Activated CD8-positive, alpha-beta T cell treated with anti-CD3 and anti-CD28 coated beads for 36 hours (primary cell): ENCODE results near the gene ATG9A. TPM values are rescaled to one million over a fixed set of nuclear protein-coding genes. Genes with fewer than 3 reads are reported as not detected.

Experiments used
- ATAC-seq: fragments of 200-7000 bp; cut with Tn5 transposase; one replicate; pipeline ENCODE4 v1.10.0; 2021; ENCODE audit warnings: mild to moderate bottlenecking, moderate library complexity
- CTCF ChIA-PET: fragments of 350-600 bp; sonication (Branson Sonifier 250); formaldehyde crosslinking; loops from one replicate; lab custom pipeline; 2021; ENCODE audit warnings: antibody characterized with exemption; lab: Charles Lee
- POLR2A ChIA-PET: fragments of 350-600 bp; sonication (Branson Sonifier 250); formaldehyde crosslinking; loops from one replicate; lab custom pipeline; 2021; ENCODE audit warnings: antibody characterized with exemption; lab: Charles Lee
- DNase-seq: peaks from one replicate; pipeline ENCODE4 v3.0.0-alpha.2; 2020
- H3K27ac Mint-ChIP-seq: one replicate; pipeline ENCODE4 v1.8.0; 2021; ENCODE audit warnings: mild to moderate bottlenecking, mixed read lengths
- H3K27me3 Mint-ChIP-seq: one replicate; pipeline ENCODE4 v1.8.0; 2021; ENCODE audit warnings: mixed read lengths
- H3K36me3 Mint-ChIP-seq: one replicate; pipeline ENCODE4 v1.8.0; 2021; ENCODE audit warnings: low read depth, mixed read lengths
- H3K4me1 Mint-ChIP-seq: one replicate; pipeline ENCODE4 v1.8.0; 2021; ENCODE audit warnings: low read depth, mixed read lengths
- H3K4me3 Mint-ChIP-seq: one replicate; pipeline ENCODE4 v1.8.0; 2021; ENCODE audit warnings: mild to moderate bottlenecking, moderate library complexity, mixed read lengths
- H3K9me3 Mint-ChIP-seq: one replicate; pipeline ENCODE4 v1.8.0; 2021; ENCODE audit warnings: mixed read lengths
- intact Hi-C: fragments of 100-400 bp; cut with micrococcal nuclease; formaldehyde crosslinking; loops from one replicate; pipeline ENCODE4 v1.10.0; 2022
- total RNA-seq, 2 experiments: library from RNA; stranded (reverse); gene quantifications; one replicate each; pipeline ENCODE4 v1.2.3, GENCODE V29; 2021
- TF ChIP-seq, protein P1 (sequence below): fragments of 200-600 bp; IDR thresholded peaks from one replicate; pipeline ENCODE4 v1.8.0; 2022; ENCODE audit warnings: antibody characterized with exemption, mild to moderate bottlenecking

The ATG9A gene
- total RNA-seq, 2 experiments from 2014 or later: 54.8 to 58.7 TPM

DNA sequence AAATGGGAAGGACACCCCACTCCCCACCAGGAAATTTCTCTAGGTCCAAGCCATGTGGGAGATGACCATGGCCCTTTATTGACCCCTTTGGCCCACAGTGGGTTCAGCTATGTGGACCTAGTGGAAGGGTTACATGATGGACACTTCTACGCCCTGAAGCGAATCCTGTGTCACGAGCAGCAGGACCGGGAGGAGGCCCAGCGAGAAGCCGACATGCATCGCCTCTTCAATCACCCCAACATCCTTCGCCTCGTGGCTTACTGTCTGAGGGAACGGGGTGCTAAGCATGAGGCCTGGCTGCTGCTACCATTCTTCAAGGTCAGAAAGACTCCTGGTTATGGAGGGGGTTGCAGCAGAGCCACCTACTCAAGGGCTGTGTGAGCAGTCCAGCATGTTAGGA lies 17.1 kb upstream of the ATG9A start:
- ChIA-PET POLR2A (interaction anchor here (1.4 to 19.2 kb wide), 6 partner anchors 7 to 41 kb away, joined by 4 to 239 read pairs (median 6); partner anchors contain the start of genes ANKZF1, ATG9A, TUBA4A and TUBA4B), CTCF (interaction anchor here (1.0 to 3.0 kb wide), 5 partner anchors 8 to 52 kb away, joined by 3 to 24 read pairs (median 14); partner anchors contain the start of genes ANKZF1, ATG9A and ZFAND2B)
- no peak for DNase-seq

DNA sequence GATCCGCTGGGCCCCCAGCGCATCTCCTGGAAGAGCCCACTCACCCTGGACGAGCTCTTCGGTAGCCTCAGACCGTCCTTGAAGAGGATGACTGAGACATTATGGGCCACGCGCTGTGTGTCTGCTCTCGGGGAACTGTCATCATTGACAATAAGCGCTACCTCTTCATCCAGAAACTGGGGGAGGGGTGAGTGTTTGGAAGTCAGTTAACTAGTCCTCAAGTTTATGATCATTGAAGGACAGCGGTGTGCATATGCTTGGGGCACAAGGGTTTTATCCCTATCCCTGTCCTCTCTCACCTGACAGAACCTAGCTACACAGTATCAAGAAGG lies 16.4 kb upstream of the ATG9A start:
- ATAC-seq: no peak
- intact Hi-C loops: loop anchor here (5.0 kb wide), 1 partner anchor 51 kb away; no protein-coding TSS in a partner anchor
- Mint-ChIP-seq H3K27me3 (no peaks in the 10 kb centered on the region), H3K9me3 (no peaks in the 10 kb centered on the region), H3K36me3 (peaks cover 41% of the 10 kb centered on the region), H3K27ac (peak overlapping the region; percentile 99), H3K4me1 (peaks cover 66% of the 10 kb centered on the region), H3K4me3 (peak overlapping the region; percentile 98)
- POLR2A ChIA-PET: interaction anchor here (1.0 to 19.2 kb wide), 13 partner anchors 8 to 133 kb away, joined by 3 to 239 read pairs (median 6); partner anchors contain the start of genes ABCB6, ANKZF1, ATG9A and TUBA4A
- TF ChIP-seq, protein P1, sequence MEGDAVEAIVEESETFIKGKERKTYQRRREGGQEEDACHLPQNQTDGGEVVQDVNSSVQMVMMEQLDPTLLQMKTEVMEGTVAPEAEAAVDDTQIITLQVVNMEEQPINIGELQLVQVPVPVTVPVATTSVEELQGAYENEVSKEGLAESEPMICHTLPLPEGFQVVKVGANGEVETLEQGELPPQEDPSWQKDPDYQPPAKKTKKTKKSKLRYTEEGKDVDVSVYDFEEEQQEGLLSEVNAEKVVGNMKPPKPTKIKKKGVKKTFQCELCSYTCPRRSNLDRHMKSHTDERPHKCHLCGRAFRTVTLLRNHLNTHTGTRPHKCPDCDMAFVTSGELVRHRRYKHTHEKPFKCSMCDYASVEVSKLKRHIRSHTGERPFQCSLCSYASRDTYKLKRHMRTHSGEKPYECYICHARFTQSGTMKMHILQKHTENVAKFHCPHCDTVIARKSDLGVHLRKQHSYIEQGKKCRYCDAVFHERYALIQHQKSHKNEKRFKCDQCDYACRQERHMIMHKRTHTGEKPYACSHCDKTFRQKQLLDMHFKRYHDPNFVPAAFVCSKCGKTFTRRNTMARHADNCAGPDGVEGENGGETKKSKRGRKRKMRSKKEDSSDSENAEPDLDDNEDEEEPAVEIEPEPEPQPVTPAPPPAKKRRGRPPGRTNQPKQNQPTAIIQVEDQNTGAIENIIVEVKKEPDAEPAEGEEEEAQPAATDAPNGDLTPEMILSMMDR: no peak
- CTCF ChIA-PET: interaction anchor here (1.0 to 3.0 kb wide), 6 partner anchors 9 to 72 kb away, joined by 3 to 24 read pairs (median 12); partner anchors contain the start of genes ANKZF1, ATG9A and ZFAND2B
- DNase-seq: peak; percentile 30

More for the DNA sequence above, 17.1 kb upstream of the ATG9A start:
- H3K9me3 Mint-ChIP-seq: no peaks in the 10 kb centered on the region
- ATAC-seq: no peak
- intact Hi-C loops: loop anchor here (5.0 kb wide), 1 partner anchor 51 kb away; no protein-coding TSS in a partner anchor
- H3K4me3 Mint-ChIP-seq: peak overlapping the region; percentile 98
- H3K27me3 Mint-ChIP-seq: no peaks in the 10 kb centered on the region
- peak overlapping the region; percentile 91 for H3K27ac Mint-ChIP-seq
- TF ChIP-seq, protein P1: no peak
- peaks cover 48% of the 10 kb centered on the region for H3K36me3 Mint-ChIP-seq
- H3K4me1 Mint-ChIP-seq: peaks cover 73% of the 10 kb centered on the region

DNA sequence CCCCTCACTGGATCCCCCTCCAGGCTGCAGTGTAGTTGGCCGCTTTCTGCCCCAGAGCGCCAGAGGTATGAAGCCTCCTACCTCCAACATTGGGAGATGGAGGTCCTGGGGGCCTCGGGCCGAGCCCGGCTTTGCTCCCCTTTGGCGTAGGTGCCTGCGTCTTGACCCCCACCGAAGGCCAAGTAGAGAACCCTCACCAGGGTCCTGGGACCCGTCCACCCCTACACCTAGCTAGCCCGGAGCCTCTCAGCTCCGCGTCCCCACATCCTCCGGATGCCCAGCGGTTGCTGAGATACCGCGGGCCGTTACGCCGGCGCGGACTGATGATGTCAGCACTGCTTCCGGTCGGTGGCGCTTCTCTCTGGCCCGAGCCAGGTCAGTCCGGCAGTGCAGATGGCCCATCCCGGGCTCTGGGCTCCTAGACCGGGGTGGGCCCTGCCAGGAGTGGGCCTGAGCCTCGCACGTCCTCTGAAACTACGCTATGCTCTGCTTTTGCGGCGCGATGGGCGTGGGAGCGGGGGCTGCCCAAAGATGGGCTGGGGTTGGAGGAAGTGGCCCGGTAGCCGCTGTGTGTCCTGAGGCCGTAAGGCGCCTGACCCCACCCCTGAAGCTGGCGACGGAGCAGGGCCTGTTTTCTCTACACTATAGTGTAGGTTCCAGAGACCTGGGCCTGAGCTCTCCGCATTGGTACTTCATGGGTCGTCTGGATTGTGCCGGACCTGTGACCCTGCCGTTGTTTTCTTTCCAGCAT lies 15.9 kb upstream of the ATG9A start, which contains the start of the genes GLB1L and STK16:
TSS of gene GLB1L (minus strand) at position 297 of the 751 bp plus-strand sequence. CDS start 1,871 bp downstream, outside the sequence.
TSS of gene STK16 (plus strand) at position 332 of the 751 bp plus-strand sequence. CDS start 521 bp downstream, outside the sequence.
- intact Hi-C loops: loop anchor here (5.0 kb wide), 1 partner anchor 52 kb away; no protein-coding TSS in a partner anchor
- CTCF ChIA-PET: interaction anchor here (0.8 to 3.0 kb wide), 14 partner anchors 8 to 85 kb away, joined by 3 to 24 read pairs (median 4); partner anchors contain the start of genes ABCB6, ANKZF1, ATG9A and DNAJB2
- H3K27me3 Mint-ChIP-seq: no peaks in the 10 kb centered on the region
- peak within 1 kb of the TSS; percentile 99 for H3K27ac Mint-ChIP-seq
- peaks cover 35% of the 10 kb centered on the region for H3K36me3 Mint-ChIP-seq
- no peaks in the 10 kb centered on the region for H3K9me3 Mint-ChIP-seq
- TF ChIP-seq, protein P1: no peak
- H3K4me3 Mint-ChIP-seq: peak within 1 kb of the TSS; percentile 98
- POLR2A ChIA-PET: interaction anchor here (0.7 to 19.2 kb wide), 16 partner anchors 8 to 133 kb away, joined by 3 to 239 read pairs (median 6); partner anchors contain the start of genes ABCB6, ANKZF1, ATG9A and TUBA4A
- peaks cover 61% of the 10 kb centered on the region for H3K4me1 Mint-ChIP-seq
- ATAC-seq (peak; percentile 58), DNase-seq (peak; percentile 93)

DNA sequence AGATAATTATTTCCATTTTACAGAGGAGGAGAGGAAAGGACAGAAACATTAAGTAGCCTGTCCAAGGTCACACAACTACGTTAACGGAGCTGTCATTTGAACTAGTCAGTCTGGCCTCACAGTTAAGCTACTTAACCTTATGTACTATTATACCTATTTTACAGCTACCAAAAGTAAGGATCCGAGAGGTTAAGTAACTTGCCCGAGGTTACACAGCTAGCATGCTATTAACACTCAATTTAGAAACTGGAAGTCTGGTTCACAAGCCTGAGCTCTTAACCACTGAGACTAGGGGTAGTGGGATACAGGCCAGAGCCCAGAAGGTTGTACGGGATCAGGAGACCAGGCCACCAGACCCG lies 15.3 kb upstream of the ATG9A start:
- ChIA-PET CTCF (interaction anchor here (0.8 to 3.0 kb wide), 13 partner anchors 9 to 85 kb away, joined by 3 to 24 read pairs (median 4); partner anchors contain the start of genes ABCB6, ANKZF1, ATG9A and DNAJB2), POLR2A (interaction anchor here (0.7 to 19.2 kb wide), 12 partner anchors 8 to 74 kb away, joined by 3 to 239 read pairs (median 6); partner anchors contain the start of genes ABCB6, ANKZF1, ATG9A and TUBA4A)
- Mint-ChIP-seq H3K9me3 (no peaks in the 10 kb centered on the region), H3K27me3 (no peaks in the 10 kb centered on the region), H3K4me3 (peak overlapping the region; percentile 98), H3K27ac (peak overlapping the region; percentile 99), H3K4me1 (peaks cover 56% of the 10 kb centered on the region), H3K36me3 (peaks cover 30% of the 10 kb centered on the region)
- TF ChIP-seq, protein P1: no peak
- DNase-seq: no peak
- intact Hi-C loops: loop anchor here (5.0 kb wide), 1 partner anchor 53 kb away; no protein-coding TSS in a partner anchor
- ATAC-seq: no peak
